Hematopoietic multipotent progenitor cell treated with erythropoietin and hydrocortisone succinate and interleukin-3 and kit ligand, for 17 days (in vitro differentiated cells): ENCODE measurements around the gene ANXA6.
A peak's percentile ranks its signal among the peaks of the same experiment; 100 is the strongest.
"Not testable (repeated sequence)": the region's sequence is repeated elsewhere in the genome, so short reads cannot be mapped to it uniquely, and the experiment has no call there.

Experiments used
- DNase-seq: peaks from one replicate; pipeline ENCODE4 v3.0.0-alpha.2; 2015; ENCODE audit warnings: low spot score

Gene ANXA6

GRCh38 chr5:151180291-151180690, 22.7 kb upstream of the ANXA6 start:
- no peak for DNase-seq

GRCh38 chr5:151179489-151179840, 21.9 kb upstream of the ANXA6 start:
- no peak for DNase-seq

GRCh38 chr5:151178777-151179488, 21.4 kb upstream of the ANXA6 start:
- no peak for DNase-seq

GRCh38 chr5:151178372-151178771, 20.8 kb upstream of the ANXA6 start:
- DNase-seq = no peak

- not testable (repeated sequence) for DNase-seq
Observed at GRCh38 chr5:151176268-151176667, 18.7 kb upstream of the ANXA6 start.

- DNase-seq = no peak
Observed at GRCh38 chr5:151174612-151175101, 17.1 kb upstream of the ANXA6 start.

DNA sequence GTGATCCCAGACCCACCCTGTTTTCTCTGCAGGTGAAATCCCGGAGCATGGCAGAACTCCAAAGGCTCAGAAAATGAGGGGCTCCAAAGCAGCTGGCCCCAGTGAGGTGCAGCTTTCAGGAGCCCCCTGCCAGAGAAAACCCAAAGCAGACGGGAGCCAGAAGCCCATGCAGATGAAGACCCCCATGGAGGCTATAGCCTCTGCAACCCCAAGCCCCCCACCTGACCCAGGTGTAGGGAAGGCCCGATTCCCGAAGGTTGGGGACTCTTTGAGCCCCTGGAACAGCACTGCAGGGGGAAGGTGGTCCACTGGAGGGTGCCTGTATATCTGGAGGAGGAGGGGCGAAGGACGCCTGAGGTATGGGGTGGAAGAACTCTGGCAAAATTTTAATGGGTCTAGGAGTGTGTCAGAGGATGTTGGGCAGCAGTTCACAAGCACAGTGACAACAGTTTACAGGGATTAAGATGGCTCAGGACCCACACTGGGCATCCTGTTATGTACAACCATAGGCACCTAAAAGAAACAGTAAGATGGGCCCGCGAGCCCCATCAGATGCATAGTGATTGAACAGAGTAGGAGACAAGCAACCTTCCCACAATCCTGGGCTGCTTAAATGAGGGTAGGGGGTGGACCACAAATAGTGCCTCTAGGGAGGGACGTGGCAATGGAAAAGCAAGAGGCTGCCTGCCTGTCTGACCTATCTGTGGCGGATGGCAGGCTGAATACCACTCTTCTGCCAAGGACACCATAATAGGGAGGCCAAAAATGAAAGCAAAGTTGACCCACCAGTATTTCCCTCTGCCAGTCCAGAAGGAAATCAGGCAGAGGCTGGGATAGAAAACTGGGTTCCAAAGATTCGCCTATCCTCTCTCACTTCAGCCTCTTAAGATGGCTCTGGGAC, 16.4 kb upstream of the ANXA6 start:
- DNase-seq = no peak

DNA sequence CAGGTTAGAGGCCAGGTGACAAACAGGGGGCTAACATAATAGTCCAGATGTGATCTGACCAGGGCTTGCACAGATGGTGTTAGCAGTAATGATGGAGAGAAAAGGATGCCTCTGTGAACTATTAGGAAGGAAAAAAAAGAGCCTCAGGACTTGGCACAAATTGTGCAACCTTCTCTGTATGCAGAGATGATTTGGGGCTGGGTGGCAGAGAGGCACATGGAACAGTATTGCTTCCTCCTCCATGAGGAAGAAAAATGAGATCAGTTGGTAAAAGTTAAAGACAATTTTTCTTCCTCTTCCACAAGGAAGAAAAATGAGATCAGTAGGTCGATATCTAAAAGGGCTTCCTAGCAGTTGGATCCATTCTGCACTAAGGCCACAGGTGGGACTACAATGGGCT, 13.9 kb upstream of the ANXA6 start:
- DNase-seq = no peak

DNA sequence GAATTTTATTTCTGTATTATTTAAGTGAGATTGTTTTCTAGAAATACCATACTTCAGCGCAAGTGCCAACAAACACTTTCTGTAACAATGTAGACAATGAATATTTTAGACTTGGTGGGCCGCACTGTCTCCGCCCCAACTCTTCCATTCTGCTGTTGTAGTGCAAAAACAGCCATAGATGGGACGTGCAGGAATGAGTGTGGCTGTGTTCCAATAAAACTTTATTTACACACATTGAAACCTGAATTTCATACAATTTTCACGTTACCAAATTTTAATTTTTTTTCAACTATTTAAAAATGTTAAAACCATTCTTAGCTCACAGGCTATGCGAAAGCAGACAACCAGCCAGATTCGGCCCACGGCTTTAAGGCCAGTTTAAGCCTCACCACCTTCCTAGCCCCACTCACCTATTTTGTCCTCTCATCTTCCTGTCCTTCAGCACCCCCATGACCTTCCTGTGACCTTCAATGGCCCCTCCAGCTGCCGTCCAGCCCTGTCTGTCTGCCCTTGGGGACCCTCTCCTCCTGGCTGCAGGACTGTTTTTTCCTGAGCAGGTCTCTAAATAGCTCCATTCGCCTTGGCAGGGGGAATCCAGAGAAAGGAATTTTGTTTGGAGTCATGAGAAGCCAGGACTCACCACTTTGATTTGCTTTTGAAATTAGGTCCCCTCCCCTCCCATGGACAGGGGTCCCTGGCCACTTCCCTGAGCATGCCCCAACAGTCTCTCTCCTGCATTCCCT, 11.2 kb upstream of the ANXA6 start:
- no peak for DNase-seq

DNA sequence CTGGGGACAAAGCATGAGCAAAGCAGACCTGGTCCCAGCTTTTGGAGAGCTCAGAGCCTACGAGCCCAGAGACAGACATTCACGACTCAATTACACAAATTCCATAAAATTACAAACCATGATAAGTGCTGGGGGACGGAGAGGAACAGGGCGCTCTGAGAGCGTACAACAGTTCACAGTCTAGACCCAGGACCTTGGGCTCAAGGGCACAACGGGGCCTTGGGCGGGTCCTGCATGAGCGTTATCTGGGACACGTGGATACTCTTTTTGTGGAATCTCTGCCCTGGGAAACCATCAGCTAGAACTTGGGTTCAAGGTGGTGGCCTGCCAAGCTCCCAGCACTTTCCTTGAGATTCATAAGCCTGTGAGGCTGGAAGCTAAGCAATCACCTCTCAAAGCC, 9.4 kb upstream of the ANXA6 start:
- no peak for DNase-seq

GRCh38 chr5:151164687-151165392, 7.3 kb upstream of the ANXA6 start:
- DNase-seq = peak; percentile 76

GRCh38 chr5:151162776-151163175, 5.2 kb upstream of the ANXA6 start:
- no peak for DNase-seq

DNA sequence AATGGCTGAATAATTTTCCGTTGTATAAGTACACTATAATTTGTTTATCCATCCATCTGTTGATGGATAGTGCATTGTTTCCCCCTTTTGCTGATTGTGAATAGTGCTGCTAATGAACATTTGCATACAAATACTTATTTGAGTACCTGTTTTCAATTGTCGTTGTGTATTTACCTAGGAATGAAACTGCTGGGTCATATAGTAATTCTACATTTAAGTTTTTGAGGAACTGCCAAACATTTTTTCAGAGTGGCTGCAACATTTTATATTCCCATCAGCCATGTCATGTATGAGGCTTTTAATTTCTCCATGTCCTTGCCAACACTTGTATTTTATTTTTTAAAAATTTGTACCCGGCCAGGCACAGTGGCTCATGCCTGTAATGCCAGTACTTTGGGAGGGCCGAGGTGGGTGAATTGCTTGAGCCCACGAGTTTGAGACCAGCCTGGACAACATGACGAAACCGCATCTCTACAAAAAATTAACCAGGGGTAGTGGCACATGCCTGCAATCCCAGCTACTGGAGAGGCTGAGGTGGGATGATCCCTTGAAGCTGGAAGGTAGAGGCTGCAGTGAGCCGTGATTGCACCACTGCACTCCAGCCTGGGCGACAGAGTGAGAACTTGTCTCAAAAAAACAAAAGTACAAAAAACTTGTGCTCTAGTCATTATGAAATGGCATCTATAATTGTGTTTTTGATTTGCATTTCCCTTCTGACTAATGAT, 2.2 kb upstream of the ANXA6 start:
- DNase-seq = no peak

DNA sequence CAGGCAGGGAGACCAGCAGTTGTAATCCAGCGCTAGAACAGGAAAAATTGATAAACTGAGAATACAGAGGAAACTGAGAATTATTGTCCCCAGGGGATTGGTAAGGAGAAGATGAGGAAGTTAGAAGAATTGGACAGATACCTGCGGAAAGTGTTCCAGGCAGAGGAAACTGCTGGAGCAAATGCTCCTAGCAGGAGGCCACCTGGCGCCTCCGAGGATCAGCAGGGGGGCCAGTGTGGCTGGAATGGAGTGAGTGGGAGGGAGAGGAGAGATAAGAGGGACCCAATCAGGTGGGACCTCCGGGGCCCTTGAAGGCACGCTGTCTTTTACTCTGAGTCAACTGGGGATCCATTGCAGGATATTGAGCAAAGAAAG, 695 bp upstream of the ANXA6 start:
- no peak for DNase-seq

- no peak for DNase-seq
Observed at GRCh38 chr5:151156507-151157420, 815 bp downstream of the ANXA6 start.

DNA sequence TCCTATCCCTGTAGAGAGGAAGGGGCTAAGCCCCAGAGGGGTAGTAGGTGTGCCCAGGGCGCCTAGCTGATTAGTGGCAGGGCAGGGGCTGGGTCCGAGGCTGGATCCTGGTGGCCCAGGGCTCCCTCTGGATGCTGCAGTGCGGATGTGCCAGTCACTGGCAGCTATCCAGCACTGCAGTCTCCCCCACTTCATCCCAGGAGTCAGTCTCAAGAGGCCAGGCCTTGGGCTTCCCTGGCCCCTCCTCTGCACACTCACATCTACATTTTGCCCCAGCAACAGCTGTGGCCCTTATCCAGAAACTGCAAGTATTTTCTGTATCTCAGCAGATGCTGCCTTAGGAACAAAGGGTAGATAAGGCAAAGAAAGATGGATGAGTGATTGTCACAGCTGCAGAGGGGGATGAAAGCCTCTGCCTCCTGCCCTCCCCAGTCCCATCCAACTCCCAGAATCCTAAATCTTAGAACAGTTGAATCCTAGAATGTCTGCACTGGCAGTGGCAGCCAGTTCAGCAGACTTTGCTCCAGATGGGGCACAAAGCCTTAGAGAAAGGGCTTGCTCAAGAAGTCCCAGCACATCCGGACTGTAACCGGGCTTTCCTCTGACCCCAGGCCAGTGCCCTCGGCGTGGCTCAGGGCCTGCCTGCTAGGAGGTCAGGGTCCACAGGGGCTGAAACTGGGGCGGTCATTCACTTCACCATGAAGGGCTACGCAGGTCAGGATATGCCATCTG, 1.6 kb downstream of the ANXA6 start:
- DNase-seq = no peak

GRCh38 chr5:151154931-151155774, 2.4 kb downstream of the ANXA6 start:
- DNase-seq = no peak

GRCh38 chr5:151153766-151154272, 3.8 kb downstream of the ANXA6 start:
- DNase-seq = no peak
